A549 treated with Hydrocortisone at 1 μM for 4 hours (cell line): Measurements from ENCODE around the gene NPW. TPM values are rescaled to one million over a fixed set of nuclear protein-coding genes. Genes with fewer than 3 reads are reported as not detected.

Experiments used
- total RNA-seq: library from RNA; stranded (reverse); fragments of 200-300 nt; extraction: Qiagen RNA extraction; gene quantifications from 5 replicates; pipeline ENCODE4 v1.2.3, GENCODE V29; 2022

Gene NPW
- 0.40 to 1.3 TPM (median 0.85 TPM) in 5 replicates for total RNA-seq

GRCh38 chr16:2019518-2019920, at the start of gene NPW:
NPW (plus strand) TSS chr16:2019785.

GRCh38 chr16:1971796-1972489, 47.6 kb upstream of the NPW start, which contains the start of gene TBL3:
TBL3 (plus strand) TSS chr16:1972053; CDS start chr16:1972165, 112 bp downstream.

GRCh38 chr16:1981398-1981836, 38.2 kb upstream of the NPW start, which contains the start of gene NOXO1:
NOXO1 (minus strand) TSS chr16:1981469; CDS start chr16:1981179, 290 bp downstream.

DNA sequence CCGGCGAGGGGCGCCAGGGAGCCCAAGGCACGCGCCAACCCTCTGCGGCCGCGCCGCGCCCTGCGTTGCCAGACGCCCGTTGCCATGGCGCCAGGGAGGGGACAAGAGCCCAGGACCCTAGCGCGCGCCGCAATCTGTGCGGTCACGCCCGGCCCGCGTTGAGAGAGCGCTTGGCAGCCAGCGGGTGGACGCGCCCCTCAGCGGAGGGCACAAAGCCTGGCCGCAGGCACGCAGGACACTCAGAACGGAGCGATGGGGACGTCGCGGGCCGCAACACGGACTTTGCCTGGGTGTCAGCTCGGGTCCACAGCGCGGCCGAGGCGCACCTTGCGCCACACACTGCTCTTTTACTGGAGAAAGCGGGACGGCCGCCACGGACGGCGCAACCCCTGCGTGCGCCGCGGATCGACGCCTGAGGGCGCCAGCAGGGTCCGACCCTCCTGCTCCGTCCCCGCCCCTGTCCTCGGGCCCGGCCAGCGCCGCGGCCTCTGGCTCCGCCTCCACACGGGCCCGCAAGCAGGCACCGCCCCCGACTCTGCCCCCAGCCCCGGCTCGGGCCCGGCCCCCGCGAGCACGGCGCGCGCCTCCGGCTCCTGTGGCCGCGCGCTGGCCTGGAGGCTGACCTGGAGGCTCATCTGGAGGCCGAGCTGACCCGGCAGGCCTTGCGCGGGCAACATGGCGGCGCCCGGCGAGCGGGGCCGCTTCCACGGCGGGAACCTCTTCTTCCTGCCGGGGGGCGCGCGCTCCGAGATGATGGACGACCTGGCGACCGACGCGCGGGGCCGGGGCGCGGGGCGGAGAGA, 35.8 kb upstream of the NPW start, which contains the start of gene GFER:
GFER (plus strand) TSS at position 650 of the 803 bp plus-strand sequence; CDS start at position 676, 26 bp downstream.

GRCh38 chr16:1989209-1990100, 30.1 kb upstream of the NPW start, which contains the start of gene SYNGR3:
SYNGR3 (plus strand) TSS chr16:1989970; CDS start chr16:1990103, 133 bp downstream.

GRCh38 chr16:2009791-2010510, 9.6 kb upstream of the NPW start, which contains the start of gene ZNF598:
ZNF598 (minus strand) TSS chr16:2009821.

GRCh38 chr16:2026461-2027023, 7.0 kb downstream of the NPW start, which contains the start of gene NHERF2:
NHERF2 (plus strand) TSS chr16:2026902; CDS start chr16:2027006, 104 bp downstream.

DNA sequence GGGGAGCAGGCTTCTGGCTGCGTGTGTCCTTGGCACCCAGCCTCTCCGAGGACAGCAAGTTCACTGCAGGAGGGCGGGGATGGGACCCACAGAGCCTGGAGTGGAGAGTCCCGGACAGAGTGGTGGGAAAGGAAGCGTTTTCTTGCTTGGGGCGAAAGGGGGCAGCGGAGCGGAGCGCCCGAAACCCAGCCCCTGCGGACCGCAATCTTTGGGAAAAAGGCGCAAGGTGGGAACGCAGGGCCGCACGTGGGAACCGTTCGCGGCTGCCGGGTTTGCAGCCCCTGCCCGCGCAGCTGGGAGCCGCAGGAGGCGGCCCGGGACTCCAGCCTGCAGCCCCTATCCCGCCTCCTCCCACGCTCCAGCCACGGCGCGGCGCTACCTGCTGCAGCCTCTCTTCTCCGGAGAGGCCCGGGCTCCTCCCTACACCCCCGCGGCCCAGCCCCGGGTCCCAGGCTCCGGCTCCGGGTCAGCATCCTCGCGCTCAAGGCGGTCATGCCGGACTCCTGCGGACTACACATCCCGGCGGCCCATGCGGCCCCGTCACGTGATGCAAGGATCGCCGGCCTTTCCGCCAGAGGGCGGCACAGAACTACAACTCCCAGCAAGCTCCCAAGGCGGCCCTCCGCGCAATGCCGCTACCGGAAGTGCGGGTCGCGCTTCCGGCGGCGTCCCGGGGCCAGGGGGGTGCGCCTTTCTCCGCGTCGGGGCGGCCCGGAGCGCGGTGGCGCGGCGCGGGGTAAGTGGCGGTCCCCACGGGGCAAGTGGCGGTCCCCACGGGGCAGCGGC, 27.9 kb downstream of the NPW start, which contains the start of the genes NTHL1 and TSC2:
NTHL1 (minus strand) TSS at position 505 of the 786 bp plus-strand sequence; CDS start at position 494, 11 bp downstream.
TSC2 (plus strand) TSS at position 656 of the 786 bp plus-strand sequence. CDS start 631 bp downstream, outside the sequence.

Other genes with a start within 250 kb of the NPW start
- gene NME3, start 248.2 kb upstream of the NPW start, total RNA-seq = 26.6 to 61.2 TPM (median 60.2 TPM) in 5 replicates
- gene EME2, start 247.0 kb upstream of the NPW start, total RNA-seq = 7.3 to 10.3 TPM (median 10.0 TPM) in 5 replicates
- gene MRPS34, start 246.7 kb upstream of the NPW start, total RNA-seq = 152 to 264 TPM (median 244 TPM) in 5 replicates
- gene SPSB3, start 237.2 kb upstream of the NPW start, total RNA-seq = 17.7 to 28.2 TPM (median 24.7 TPM) in 5 replicates
- 57.8 to 83.0 TPM (median 82.4 TPM) in 5 replicates for gene NUBP2, start 236.8 kb upstream of the NPW start, total RNA-seq
- 0.06 to 0.21 TPM (median 0.10 TPM) in 4 of 5 replicates, not detected in the other for gene IGFALS, start 226.1 kb upstream of the NPW start, total RNA-seq
- 60.7 to 69.0 TPM (median 64.0 TPM) in 5 replicates for gene HAGH, start 193.0 kb upstream of the NPW start, total RNA-seq
- 45.5 to 52.7 TPM (median 47.8 TPM) in 5 replicates for gene FAHD1, start 192.6 kb upstream of the NPW start, total RNA-seq
- gene MEIOB, start 147.6 kb upstream of the NPW start, total RNA-seq = 1.1 to 1.6 TPM (median 1.3 TPM) in 5 replicates
- gene HS3ST6, start 101.4 kb upstream of the NPW start, total RNA-seq = 0.83 to 2.1 TPM (median 1.8 TPM) in 5 replicates
- gene MSRB1, start 76.6 kb upstream of the NPW start, total RNA-seq = 33.7 to 43.6 TPM (median 40.0 TPM) in 5 replicates
- 0.10 TPM in 1 of 5 replicates, not detected in the others for gene RPL3L, start 65.1 kb upstream of the NPW start, total RNA-seq
- gene NDUFB10, start 60.2 kb upstream of the NPW start, total RNA-seq = 245 to 283 TPM (median 249 TPM) in 5 replicates
- 3,439 to 5,329 TPM (median 5,152 TPM) in 5 replicates for gene RPS2, start 55.0 kb upstream of the NPW start, total RNA-seq
- gene RNF151, start 52.9 kb upstream of the NPW start, total RNA-seq = 0.14 TPM in 1 of 5 replicates, not detected in the others
- gene TBL3, start 47.7 kb upstream of the NPW start, total RNA-seq = 32.4 to 40.8 TPM (median 37.5 TPM) in 5 replicates
- 0.17 to 0.29 TPM (median 0.20 TPM) in 5 replicates for gene NOXO1, start 38.3 kb upstream of the NPW start, total RNA-seq
- gene GFER, start 35.6 kb upstream of the NPW start, total RNA-seq = 25.6 to 46.4 TPM (median 39.9 TPM) in 5 replicates
- gene SYNGR3, start 29.8 kb upstream of the NPW start, total RNA-seq = 5.7 to 8.9 TPM (median 7.9 TPM) in 5 replicates
- 53.2 to 59.8 TPM (median 55.6 TPM) in 5 replicates for gene ZNF598, start 10.0 kb upstream of the NPW start, total RNA-seq
- 49.8 to 63.3 TPM (median 62.7 TPM) in 5 replicates for gene NHERF2, start 7.1 kb downstream of the NPW start, total RNA-seq
- gene NTHL1, start 28.0 kb downstream of the NPW start, total RNA-seq = 37.0 to 48.3 TPM (median 45.0 TPM) in 5 replicates
- gene TSC2, start 28.2 kb downstream of the NPW start, total RNA-seq = 33.2 to 41.6 TPM (median 39.4 TPM) in 5 replicates
- 42.8 to 51.1 TPM (median 46.6 TPM) in 5 replicates for gene PKD1, start 116.1 kb downstream of the NPW start, total RNA-seq
- gene RAB26, start 128.8 kb downstream of the NPW start, total RNA-seq = 2.5 to 4.5 TPM (median 3.5 TPM) in 5 replicates
- 43.6 to 52.2 TPM (median 48.9 TPM) in 5 replicates for gene TRAF7, start 136.0 kb downstream of the NPW start, total RNA-seq
- gene CASKIN1, start 176.8 kb downstream of the NPW start, total RNA-seq = 0.36 to 1.3 TPM (median 0.64 TPM) in 5 replicates
- gene MLST8, start 185.7 kb downstream of the NPW start, total RNA-seq = 40.9 to 53.8 TPM (median 47.3 TPM) in 5 replicates
- 3.7 to 4.9 TPM (median 4.6 TPM) in 5 replicates for gene BRICD5, start 191.1 kb downstream of the NPW start, total RNA-seq
- 14.8 to 33.1 TPM (median 32.4 TPM) in 5 replicates for gene PGP, start 195.1 kb downstream of the NPW start, total RNA-seq
- 19.8 to 26.0 TPM (median 22.9 TPM) in 5 replicates for gene E4F1, start 203.8 kb downstream of the NPW start, total RNA-seq
- 0.48 to 1.4 TPM (median 1.2 TPM) in 5 replicates for gene DNASE1L2, start 216.7 kb downstream of the NPW start, total RNA-seq
- gene ECI1, start 231.8 kb downstream of the NPW start, total RNA-seq = 48.0 to 92.1 TPM (median 87.9 TPM) in 5 replicates
- 251 to 287 TPM (median 263 TPM) in 5 replicates for gene RNPS1, start 248.3 kb downstream of the NPW start, total RNA-seq